ACC112 (cell line): Measurements from ENCODE around the gene ZNRF1.

ENCODE experiments used
- H2AFZ ChIP-seq: fragments of 200-600 bp; sonication (generic); one replicate; pipeline ENCODE4 v1.6.0; 2017; ENCODE audit warnings: antibody characterized with exemption, low read length; ENCODE audit not compliant: unreplicated experiment
- H3K27ac ChIP-seq: fragments of 200-600 bp; sonication (generic); 2 replicates; pipeline ENCODE4 v1.5.1; 2014; ENCODE audit warnings: low read depth, mild to moderate bottlenecking, antibody characterized with exemption, low read length, moderate library complexity
- H3K27me3 ChIP-seq: fragments of 200-600 bp; sonication (generic); 2 replicates; pipeline ENCODE4 v1.6.1; 2014; ENCODE audit warnings: mild to moderate bottlenecking, antibody characterized with exemption, low read length, moderate library complexity, mixed read lengths; ENCODE audit not compliant: insufficient read depth
- H3K36me3 ChIP-seq: fragments of 200-600 bp; sonication (generic); 2 replicates; pipeline ENCODE4 v1.6.1; 2016; ENCODE audit warnings: mild to moderate bottlenecking, antibody characterized with exemption, low read length, moderate library complexity, mixed read lengths; ENCODE audit not compliant: insufficient read depth
- H3K4me1 ChIP-seq: fragments of 200-600 bp; sonication (generic); one replicate; pipeline ENCODE4 v1.6.1; 2016; ENCODE audit warnings: low read length, mixed read lengths; ENCODE audit not compliant: insufficient read depth, unreplicated experiment, control insufficient read depth
- H3K4me3 ChIP-seq: fragments of 200-600 bp; sonication (generic); 2 replicates; pipeline ENCODE4 v1.5.1; 2014; ENCODE audit warnings: mild to moderate bottlenecking, low read depth, low read length
- H3K79me2 ChIP-seq: fragments of 200-600 bp; sonication (generic); one replicate; pipeline ENCODE4 v1.6.0; 2016; ENCODE audit warnings: low read length; ENCODE audit not compliant: control insufficient read depth, unreplicated experiment, insufficient read depth

Gene ZNRF1

GRCh38 chr16:75042426-75043174, 43.8 kb downstream of the ZNRF1 start:
- Histone ChIP-seq H3K79me2 (peaks cover 18% of the 10 kb centered on the region), H2AFZ (no peak overlapping the region), H3K27me3 (no peaks in the 10 kb centered on the region), H3K4me1 (peaks cover 20% of the 10 kb centered on the region), H3K36me3 (peaks cover 6% of the 10 kb centered on the region), H3K27ac (no peak overlapping the region), H3K4me3 (no peak overlapping the region)

- Histone ChIP-seq H3K4me3 (no peak overlapping the region), H3K36me3 (no peaks in the 10 kb centered on the region), H3K79me2 (peaks cover 19% of the 10 kb centered on the region), H3K4me1 (peaks cover 16% of the 10 kb centered on the region), H3K27me3 (no peaks in the 10 kb centered on the region), H2AFZ (no peak overlapping the region), H3K27ac (no peak overlapping the region)
These were observed 44.5 kb downstream of the ZNRF1 start for GRCh38 chr16:75043175-75043895.

GRCh38 chr16:75044800-75045361, 46.1 kb downstream of the ZNRF1 start:
- H3K27ac ChIP-seq = peak overlapping the region; percentile 23
- no peaks in the 10 kb centered on the region for H3K36me3 ChIP-seq
- H3K27me3 ChIP-seq = no peaks in the 10 kb centered on the region
- peaks cover 12% of the 10 kb centered on the region for H3K4me1 ChIP-seq
- peaks cover 28% of the 10 kb centered on the region for H3K79me2 ChIP-seq
- H3K4me3 ChIP-seq = no peak overlapping the region
- no peak overlapping the region for H2AFZ ChIP-seq

- peaks cover 28% of the 10 kb centered on the region for H3K79me2 ChIP-seq
- H3K36me3 ChIP-seq = no peaks in the 10 kb centered on the region
- peaks cover 12% of the 10 kb centered on the region for H3K4me1 ChIP-seq
- no peak overlapping the region for H2AFZ ChIP-seq
- no peaks in the 10 kb centered on the region for H3K27me3 ChIP-seq
- H3K27ac ChIP-seq = no peak overlapping the region
- H3K4me3 ChIP-seq = no peak overlapping the region
These were observed 46.6 kb downstream of the ZNRF1 start for GRCh38 chr16:75045424-75045823.

GRCh38 chr16:75048054-75048453, 49.2 kb downstream of the ZNRF1 start:
- no peaks in the 10 kb centered on the region for H3K27me3 ChIP-seq
- H2AFZ ChIP-seq = no peak overlapping the region
- peaks cover 12% of the 10 kb centered on the region for H3K4me1 ChIP-seq
- H3K36me3 ChIP-seq = no peaks in the 10 kb centered on the region
- H3K4me3 ChIP-seq = no peak overlapping the region
- H3K27ac ChIP-seq = no peak overlapping the region
- peaks cover 19% of the 10 kb centered on the region for H3K79me2 ChIP-seq

GRCh38 chr16:75048530-75048929, 49.7 kb downstream of the ZNRF1 start:
- H3K27me3 ChIP-seq = no peaks in the 10 kb centered on the region
- H3K4me3 ChIP-seq = no peak overlapping the region
- peaks cover 12% of the 10 kb centered on the region for H3K4me1 ChIP-seq
- H3K79me2 ChIP-seq = peaks cover 19% of the 10 kb centered on the region
- no peak overlapping the region for H3K27ac ChIP-seq
- H2AFZ ChIP-seq = no peak overlapping the region
- H3K36me3 ChIP-seq = no peaks in the 10 kb centered on the region

- H2AFZ ChIP-seq = no peak overlapping the region
- H3K4me3 ChIP-seq = no peak overlapping the region
- peaks cover 14% of the 10 kb centered on the region for H3K4me1 ChIP-seq
- peaks cover 22% of the 10 kb centered on the region for H3K79me2 ChIP-seq
- H3K27me3 ChIP-seq = no peaks in the 10 kb centered on the region
- no peak overlapping the region for H3K27ac ChIP-seq
- H3K36me3 ChIP-seq = peaks cover 6% of the 10 kb centered on the region; the same call in 1 of the 2 replicates
These were observed 53.8 kb downstream of the ZNRF1 start for GRCh38 chr16:75052481-75053202.

- Histone ChIP-seq H3K4me3 (no peak overlapping the region), H3K79me2 (peaks cover 21% of the 10 kb centered on the region), H2AFZ (no peak overlapping the region), H3K27ac (no peak overlapping the region), H3K27me3 (no peaks in the 10 kb centered on the region), H3K36me3 (peaks cover 6% of the 10 kb centered on the region; the same call in 1 of the 2 replicates), H3K4me1 (peaks cover 14% of the 10 kb centered on the region)
These were observed 55.1 kb downstream of the ZNRF1 start for GRCh38 chr16:75053791-75054555.

- H3K4me3 ChIP-seq = no peak overlapping the region
- peaks cover 6% of the 10 kb centered on the region; the same call in 1 of the 2 replicates for H3K36me3 ChIP-seq
- no peak overlapping the region for H2AFZ ChIP-seq
- peaks cover 14% of the 10 kb centered on the region for H3K4me1 ChIP-seq
- H3K27ac ChIP-seq = no peak overlapping the region
- no peaks in the 10 kb centered on the region for H3K27me3 ChIP-seq
- peaks cover 20% of the 10 kb centered on the region for H3K79me2 ChIP-seq
These were observed 55.7 kb downstream of the ZNRF1 start for GRCh38 chr16:75054556-75054947.

GRCh38 chr16:75058806-75059205, 60.0 kb downstream of the ZNRF1 start:
- H3K36me3 ChIP-seq = peaks cover 6% of the 10 kb centered on the region; the same call in 1 of the 2 replicates
- no peak overlapping the region for H3K4me3 ChIP-seq
- H3K4me1 ChIP-seq = peaks cover 11% of the 10 kb centered on the region
- peaks cover 33% of the 10 kb centered on the region for H3K79me2 ChIP-seq
- H2AFZ ChIP-seq = no peak overlapping the region
- H3K27me3 ChIP-seq = no peaks in the 10 kb centered on the region
- no peak overlapping the region for H3K27ac ChIP-seq
